ENCODE measurements around the gene GNGT2.

The GNGT2 gene

DNA sequence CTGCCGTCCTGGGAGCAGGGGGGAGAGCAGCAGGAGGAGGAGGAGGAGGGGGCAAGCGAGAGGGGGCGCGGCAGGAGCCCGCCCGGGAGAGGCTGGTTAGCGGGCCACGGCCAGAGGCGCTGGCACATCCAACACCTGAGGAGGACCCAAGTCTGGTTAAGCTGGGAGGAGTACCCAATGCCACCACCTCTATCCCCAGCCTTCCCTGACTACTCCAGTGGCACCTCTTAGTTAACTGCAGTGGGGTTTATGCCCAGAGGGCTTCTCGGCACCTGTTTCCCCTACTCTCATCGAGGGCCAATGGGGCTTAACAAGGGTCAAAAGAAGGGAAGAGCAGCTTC is 14.6 kb upstream of the GNGT2 start:
- no peak for TF ChIP-seq CTCF (conservative IDR thresholded peaks at IDR 0.05; ENCODE audit: low read length)
- no peak for TF ChIP-seq EZH2phosphoT487 (IDR thresholded peaks at IDR 0.05; ENCODE audit: borderline replicate concordance)
- H3K27me3 ChIP-seq (ENCODE audit: insufficient read depth, low read length, poor library complexity, severe bottlenecking) = no peaks in the 10 kb centered on the region
- peaks cover 4% of the 10 kb centered on the region; the same call in 1 of the 2 replicates for H3K36me3 ChIP-seq (ENCODE audit: insufficient read depth, low read length)
- H3K79me2 ChIP-seq (ENCODE audit: insufficient read depth, low read length) = no peaks in the 10 kb centered on the region
- no peak overlapping the region for H3K4me2 ChIP-seq (ENCODE audit: low read depth, low read length, poor library complexity, severe bottlenecking)
- no peaks in the 10 kb centered on the region for H3K9me3 ChIP-seq (ENCODE audit: insufficient read depth, low read depth, low read length)
- no peaks in the 10 kb centered on the region for H3F3A ChIP-seq (ENCODE audit: low read depth)
- H3K9ac ChIP-seq (ENCODE audit: low read depth, low read length, poor library complexity, severe bottlenecking) = no peak overlapping the region
- H3K9me2 ChIP-seq (replicated peaks; ENCODE audit: low read depth, low read length) = no peaks in the 10 kb centered on the region
- no peaks in the 10 kb centered on the region for H3K4me1 ChIP-seq (ENCODE audit: insufficient read depth, low read length, poor library complexity, severe bottlenecking)
- H2AFZ ChIP-seq (ENCODE audit: low read length) = no peak overlapping the region
- no peaks in the 10 kb centered on the region for H4K20me1 ChIP-seq (ENCODE audit: insufficient read depth, low read length, poor library complexity, severe bottlenecking)
- no peak overlapping the region for H3K4me3 ChIP-seq (ENCODE audit: low read length, poor library complexity, severe bottlenecking)

- no peak overlapping the region for H3K9ac ChIP-seq (ENCODE audit: low read depth, low read length, poor library complexity, severe bottlenecking)
Measured at GRCh38 chr17:49224198-49224996, 14.0 kb upstream of the GNGT2 start.

DNA sequence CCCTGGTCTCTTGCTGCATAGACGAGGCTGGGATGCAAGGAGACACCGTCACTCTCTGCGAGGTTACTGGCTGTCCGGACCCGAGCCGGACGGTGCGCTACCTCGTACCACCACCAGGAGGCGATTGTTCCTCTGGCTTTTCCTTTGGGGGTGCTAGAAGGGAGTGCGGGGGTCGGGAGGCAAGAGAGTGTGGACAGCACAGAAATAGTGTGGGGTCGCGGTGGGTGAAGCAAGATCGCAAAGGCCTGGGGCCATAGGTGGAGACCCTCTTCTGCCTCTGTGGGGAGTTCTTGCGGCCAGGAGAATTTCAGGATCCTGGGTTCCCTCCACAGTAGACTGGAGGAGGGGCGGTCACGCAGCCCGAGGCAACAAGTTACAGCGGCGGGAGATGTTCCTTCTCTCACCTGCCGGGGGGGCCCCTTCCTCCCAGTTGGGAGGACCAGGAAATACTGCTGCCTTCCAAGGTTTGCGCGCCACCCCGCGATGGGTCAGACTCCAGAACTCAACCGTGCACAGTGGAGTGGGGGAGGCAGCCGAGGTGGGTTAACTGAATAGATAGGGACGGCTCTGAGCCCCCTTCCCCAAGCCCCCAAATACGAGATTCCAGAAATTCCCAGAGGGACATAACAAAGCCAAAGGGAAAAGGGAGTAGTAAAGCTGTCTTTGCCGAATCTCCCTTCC is 13.3 kb upstream of the GNGT2 start:
- no peaks in the 10 kb centered on the region for H3K9me3 ChIP-seq (ENCODE audit: insufficient read depth, low read depth, low read length)
- H3K9me2 ChIP-seq (replicated peaks; ENCODE audit: low read depth, low read length) = no peaks in the 10 kb centered on the region
- H3K4me3 ChIP-seq (ENCODE audit: low read length, poor library complexity, severe bottlenecking) = no peak overlapping the region
- no peak overlapping the region for H3K9ac ChIP-seq (ENCODE audit: low read depth, low read length, poor library complexity, severe bottlenecking)
- no peaks in the 10 kb centered on the region for H4K20me1 ChIP-seq (ENCODE audit: insufficient read depth, low read length, poor library complexity, severe bottlenecking)
- TF ChIP-seq CTCF (conservative IDR thresholded peaks at IDR 0.05; ENCODE audit: low read length) (peak; percentile 88), EZH2phosphoT487 (IDR thresholded peaks at IDR 0.05; ENCODE audit: borderline replicate concordance) (no peak)
- H2AFZ ChIP-seq (ENCODE audit: low read length) = no peak overlapping the region
- H3K27me3 ChIP-seq (ENCODE audit: insufficient read depth, low read length, poor library complexity, severe bottlenecking) = no peaks in the 10 kb centered on the region
- H3K4me1 ChIP-seq (ENCODE audit: insufficient read depth, low read length, poor library complexity, severe bottlenecking) = peaks cover 7% of the 10 kb centered on the region
- no peak overlapping the region for H3K4me2 ChIP-seq (ENCODE audit: low read depth, low read length, poor library complexity, severe bottlenecking)
- no peaks in the 10 kb centered on the region for H3K79me2 ChIP-seq (ENCODE audit: insufficient read depth, low read length)
- H3F3A ChIP-seq (ENCODE audit: low read depth) = no peaks in the 10 kb centered on the region
- peaks cover 4% of the 10 kb centered on the region; the same call in 1 of the 2 replicates for H3K36me3 ChIP-seq (ENCODE audit: insufficient read depth, low read length)

More at GRCh38 chr17:49224198-49224996, 14.0 kb upstream of the GNGT2 start:
- Histone ChIP-seq H3K4me2 (ENCODE audit: low read depth, low read length, poor library complexity, severe bottlenecking) (no peak overlapping the region), H3K27me3 (ENCODE audit: insufficient read depth, low read length, poor library complexity, severe bottlenecking) (no peaks in the 10 kb centered on the region), H3K4me1 (ENCODE audit: insufficient read depth, low read length, poor library complexity, severe bottlenecking) (no peaks in the 10 kb centered on the region), H3F3A (ENCODE audit: low read depth) (no peaks in the 10 kb centered on the region), H2AFZ (ENCODE audit: low read length) (no peak overlapping the region), H4K20me1 (ENCODE audit: insufficient read depth, low read length, poor library complexity, severe bottlenecking) (no peaks in the 10 kb centered on the region), H3K79me2 (ENCODE audit: insufficient read depth, low read length) (no peaks in the 10 kb centered on the region), H3K9me3 (ENCODE audit: insufficient read depth, low read depth, low read length) (no peaks in the 10 kb centered on the region), H3K36me3 (ENCODE audit: insufficient read depth, low read length) (peaks cover 4% of the 10 kb centered on the region; the same call in 1 of the 2 replicates), H3K9me2 (replicated peaks; ENCODE audit: low read depth, low read length) (no peaks in the 10 kb centered on the region), H3K4me3 (ENCODE audit: low read length, poor library complexity, severe bottlenecking) (no peak overlapping the region)
- TF ChIP-seq EZH2phosphoT487 (IDR thresholded peaks at IDR 0.05; ENCODE audit: borderline replicate concordance) = no peak
- no peak for TF ChIP-seq CTCF (conservative IDR thresholded peaks at IDR 0.05; ENCODE audit: low read length)

All from Loucy (cell line).